Activated T-cell treated with anti-CD3 and anti-CD28 coated beads for 24 hours (primary cell): ENCODE results near the gene CREB5.

Source experiments
- DNase-seq: peaks from one replicate; pipeline ENCODE4 v3.0.0-alpha.2; 2020; ENCODE audit warnings: low read depth

CREB5 gene

GRCh38 chr7:28479507-28479947, 67.2 kb downstream of the CREB5 start:
- no peak for DNase-seq

- no peak for DNase-seq
Observed at GRCh38 chr7:28480595-28480994, 68.3 kb downstream of the CREB5 start.

GRCh38 chr7:28481091-28481926, 69.0 kb downstream of the CREB5 start:
- DNase-seq = no peak

- DNase-seq = no peak
Observed at GRCh38 chr7:28483112-28483511, 70.8 kb downstream of the CREB5 start.

- no peak for DNase-seq
Observed at GRCh38 chr7:28483908-28484605, 71.7 kb downstream of the CREB5 start.

GRCh38 chr7:28484606-28484935, 72.3 kb downstream of the CREB5 start:
- no peak for DNase-seq

GRCh38 chr7:28487487-28487886, 75.2 kb downstream of the CREB5 start:
- no peak for DNase-seq

- no peak for DNase-seq
Observed at GRCh38 chr7:28488061-28488791, 75.9 kb downstream of the CREB5 start.

- DNase-seq = no peak
Observed at GRCh38 chr7:28490831-28491230, 78.5 kb downstream of the CREB5 start.

GRCh38 chr7:28493477-28493876, 81.2 kb downstream of the CREB5 start:
- no peak for DNase-seq

GRCh38 chr7:28497009-28497408, 84.7 kb downstream of the CREB5 start:
- no peak for DNase-seq

- no peak for DNase-seq
Observed at GRCh38 chr7:28498636-28499035, 86.3 kb downstream of the CREB5 start.

GRCh38 chr7:28500138-28500537, 87.8 kb downstream of the CREB5 start:
- no peak for DNase-seq

- no peak for DNase-seq
Observed at GRCh38 chr7:28502408-28502807, 90.1 kb downstream of the CREB5 start.

- DNase-seq = no peak
Observed at GRCh38 chr7:28503396-28503795, 91.1 kb downstream of the CREB5 start.

- DNase-seq = no peak
Observed at GRCh38 chr7:28505014-28505413, 92.7 kb downstream of the CREB5 start.

- DNase-seq = no peak
Observed at GRCh38 chr7:28505867-28506266, 93.5 kb downstream of the CREB5 start.

GRCh38 chr7:28507525-28508282, 95.4 kb downstream of the CREB5 start:
- DNase-seq = no peak

- no peak for DNase-seq
Observed at GRCh38 chr7:28509251-28510025, 97.1 kb downstream of the CREB5 start.

- DNase-seq = no peak
Observed at GRCh38 chr7:28510026-28510369, 97.7 kb downstream of the CREB5 start.

- no peak for DNase-seq
Observed at GRCh38 chr7:28512668-28513440, 100.5 kb downstream of the CREB5 start.
